ENCODE data around the gene ADAMTS17. TPM values are rescaled to one million over a fixed set of nuclear protein-coding genes. Genes with fewer than 3 reads are reported as not detected.

Gene ADAMTS17
- total RNA-seq, 1 experiment from 2014 or later, result 1.8 TPM

DNA sequence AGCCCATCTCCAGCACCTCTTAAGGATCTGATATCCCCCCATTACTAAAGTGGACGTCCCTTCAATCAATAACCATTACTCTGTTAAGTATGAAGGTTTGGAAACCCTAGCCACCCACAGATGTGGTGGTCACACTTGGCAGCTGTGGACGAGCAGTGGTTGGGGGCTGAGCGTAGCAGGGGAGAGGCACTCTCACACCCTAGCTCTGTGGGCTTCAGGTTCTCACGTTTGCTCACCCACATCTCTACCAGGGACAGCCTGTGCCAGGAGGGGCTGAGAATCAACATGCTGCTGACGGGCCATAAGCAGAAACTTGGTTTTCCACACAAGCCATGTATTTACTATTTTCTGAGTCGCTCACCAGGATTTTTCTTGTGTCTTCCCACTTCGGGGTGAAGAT lies 287.2 kb downstream of the ADAMTS17 start:
- ChIA-PET POLR2A (interaction anchor here (0.7 kb wide), 1 partner anchor 34 kb away, joined by 3 read pairs; no protein-coding TSS in a partner anchor), CTCF (no interaction called here)
- no peak for TF ChIP-seq NR1H2 (CRISPR knock-in tag; IDR thresholded peaks at IDR 0.05)
- TF ChIP-seq, protein P1, sequence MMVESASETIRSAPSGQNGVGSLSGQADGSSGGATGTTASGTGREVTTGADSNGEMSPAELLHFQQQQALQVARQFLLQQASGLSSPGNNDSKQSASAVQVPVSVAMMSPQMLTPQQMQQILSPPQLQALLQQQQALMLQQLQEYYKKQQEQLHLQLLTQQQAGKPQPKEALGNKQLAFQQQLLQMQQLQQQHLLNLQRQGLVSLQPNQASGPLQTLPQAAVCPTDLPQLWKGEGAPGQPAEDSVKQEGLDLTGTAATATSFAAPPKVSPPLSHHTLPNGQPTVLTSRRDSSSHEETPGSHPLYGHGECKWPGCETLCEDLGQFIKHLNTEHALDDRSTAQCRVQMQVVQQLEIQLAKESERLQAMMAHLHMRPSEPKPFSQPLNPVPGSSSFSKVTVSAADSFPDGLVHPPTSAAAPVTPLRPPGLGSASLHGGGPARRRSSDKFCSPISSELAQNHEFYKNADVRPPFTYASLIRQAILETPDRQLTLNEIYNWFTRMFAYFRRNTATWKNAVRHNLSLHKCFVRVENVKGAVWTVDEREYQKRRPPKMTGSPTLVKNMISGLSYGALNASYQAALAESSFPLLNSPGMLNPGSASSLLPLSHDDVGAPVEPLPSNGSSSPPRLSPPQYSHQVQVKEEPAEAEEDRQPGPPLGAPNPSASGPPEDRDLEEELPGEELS (CRISPR knock-in tag; IDR thresholded peaks at IDR 0.05), result no peak
- no peak for TF ChIP-seq NR2C2 (CRISPR knock-in tag; IDR thresholded peaks at IDR 0.05)
- TF ChIP-seq RELA (CRISPR knock-in tag; IDR thresholded peaks at IDR 0.05; ENCODE audit: borderline replicate concordance), result no peak
- TF ChIP-seq, protein P2, sequence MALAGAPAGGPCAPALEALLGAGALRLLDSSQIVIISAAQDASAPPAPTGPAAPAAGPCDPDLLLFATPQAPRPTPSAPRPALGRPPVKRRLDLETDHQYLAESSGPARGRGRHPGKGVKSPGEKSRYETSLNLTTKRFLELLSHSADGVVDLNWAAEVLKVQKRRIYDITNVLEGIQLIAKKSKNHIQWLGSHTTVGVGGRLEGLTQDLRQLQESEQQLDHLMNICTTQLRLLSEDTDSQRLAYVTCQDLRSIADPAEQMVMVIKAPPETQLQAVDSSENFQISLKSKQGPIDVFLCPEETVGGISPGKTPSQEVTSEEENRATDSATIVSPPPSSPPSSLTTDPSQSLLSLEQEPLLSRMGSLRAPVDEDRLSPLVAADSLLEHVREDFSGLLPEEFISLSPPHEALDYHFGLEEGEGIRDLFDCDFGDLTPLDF (CRISPR knock-in tag; IDR thresholded peaks at IDR 0.05), result no peak
- TF ChIP-seq ZNF219 (CRISPR knock-in tag; IDR thresholded peaks at IDR 0.05; ENCODE audit: borderline replicate concordance), result no peak
- TF ChIP-seq GRHL2 (CRISPR knock-in tag; IDR thresholded peaks at IDR 0.05; ENCODE audit: insufficient replicate concordance, severe bottlenecking), result no peak
- TF ChIP-seq, protein P3, sequence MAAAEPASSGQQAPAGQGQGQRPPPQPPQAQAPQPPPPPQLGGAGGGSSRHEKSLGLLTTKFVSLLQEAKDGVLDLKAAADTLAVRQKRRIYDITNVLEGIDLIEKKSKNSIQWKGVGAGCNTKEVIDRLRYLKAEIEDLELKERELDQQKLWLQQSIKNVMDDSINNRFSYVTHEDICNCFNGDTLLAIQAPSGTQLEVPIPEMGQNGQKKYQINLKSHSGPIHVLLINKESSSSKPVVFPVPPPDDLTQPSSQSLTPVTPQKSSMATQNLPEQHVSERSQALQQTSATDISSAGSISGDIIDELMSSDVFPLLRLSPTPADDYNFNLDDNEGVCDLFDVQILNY (CRISPR knock-in tag; IDR thresholded peaks at IDR 0.05), result no peak
- TF ChIP-seq, protein P4, sequence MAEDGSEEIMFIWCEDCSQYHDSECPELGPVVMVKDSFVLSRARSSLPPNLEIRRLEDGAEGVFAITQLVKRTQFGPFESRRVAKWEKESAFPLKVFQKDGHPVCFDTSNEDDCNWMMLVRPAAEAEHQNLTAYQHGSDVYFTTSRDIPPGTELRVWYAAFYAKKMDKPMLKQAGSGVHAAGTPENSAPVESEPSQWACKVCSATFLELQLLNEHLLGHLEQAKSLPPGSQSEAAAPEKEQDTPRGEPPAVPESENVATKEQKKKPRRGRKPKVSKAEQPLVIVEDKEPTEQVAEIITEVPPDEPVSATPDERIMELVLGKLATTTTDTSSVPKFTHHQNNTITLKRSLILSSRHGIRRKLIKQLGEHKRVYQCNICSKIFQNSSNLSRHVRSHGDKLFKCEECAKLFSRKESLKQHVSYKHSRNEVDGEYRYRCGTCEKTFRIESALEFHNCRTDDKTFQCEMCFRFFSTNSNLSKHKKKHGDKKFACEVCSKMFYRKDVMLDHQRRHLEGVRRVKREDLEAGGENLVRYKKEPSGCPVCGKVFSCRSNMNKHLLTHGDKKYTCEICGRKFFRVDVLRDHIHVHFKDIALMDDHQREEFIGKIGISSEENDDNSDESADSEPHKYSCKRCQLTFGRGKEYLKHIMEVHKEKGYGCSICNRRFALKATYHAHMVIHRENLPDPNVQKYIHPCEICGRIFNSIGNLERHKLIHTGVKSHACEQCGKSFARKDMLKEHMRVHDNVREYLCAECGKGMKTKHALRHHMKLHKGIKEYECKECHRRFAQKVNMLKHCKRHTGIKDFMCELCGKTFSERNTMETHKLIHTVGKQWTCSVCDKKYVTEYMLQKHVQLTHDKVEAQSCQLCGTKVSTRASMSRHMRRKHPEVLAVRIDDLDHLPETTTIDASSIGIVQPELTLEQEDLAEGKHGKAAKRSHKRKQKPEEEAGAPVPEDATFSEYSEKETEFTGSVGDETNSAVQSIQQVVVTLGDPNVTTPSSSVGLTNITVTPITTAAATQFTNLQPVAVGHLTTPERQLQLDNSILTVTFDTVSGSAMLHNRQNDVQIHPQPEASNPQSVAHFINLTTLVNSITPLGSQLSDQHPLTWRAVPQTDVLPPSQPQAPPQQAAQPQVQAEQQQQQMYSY (CRISPR knock-in tag; IDR thresholded peaks at IDR 0.05), result no peak
- TF ChIP-seq, protein P5, sequence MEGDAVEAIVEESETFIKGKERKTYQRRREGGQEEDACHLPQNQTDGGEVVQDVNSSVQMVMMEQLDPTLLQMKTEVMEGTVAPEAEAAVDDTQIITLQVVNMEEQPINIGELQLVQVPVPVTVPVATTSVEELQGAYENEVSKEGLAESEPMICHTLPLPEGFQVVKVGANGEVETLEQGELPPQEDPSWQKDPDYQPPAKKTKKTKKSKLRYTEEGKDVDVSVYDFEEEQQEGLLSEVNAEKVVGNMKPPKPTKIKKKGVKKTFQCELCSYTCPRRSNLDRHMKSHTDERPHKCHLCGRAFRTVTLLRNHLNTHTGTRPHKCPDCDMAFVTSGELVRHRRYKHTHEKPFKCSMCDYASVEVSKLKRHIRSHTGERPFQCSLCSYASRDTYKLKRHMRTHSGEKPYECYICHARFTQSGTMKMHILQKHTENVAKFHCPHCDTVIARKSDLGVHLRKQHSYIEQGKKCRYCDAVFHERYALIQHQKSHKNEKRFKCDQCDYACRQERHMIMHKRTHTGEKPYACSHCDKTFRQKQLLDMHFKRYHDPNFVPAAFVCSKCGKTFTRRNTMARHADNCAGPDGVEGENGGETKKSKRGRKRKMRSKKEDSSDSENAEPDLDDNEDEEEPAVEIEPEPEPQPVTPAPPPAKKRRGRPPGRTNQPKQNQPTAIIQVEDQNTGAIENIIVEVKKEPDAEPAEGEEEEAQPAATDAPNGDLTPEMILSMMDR (IDR thresholded peaks at IDR 0.05), result no peak
- TF ChIP-seq, protein P6, sequence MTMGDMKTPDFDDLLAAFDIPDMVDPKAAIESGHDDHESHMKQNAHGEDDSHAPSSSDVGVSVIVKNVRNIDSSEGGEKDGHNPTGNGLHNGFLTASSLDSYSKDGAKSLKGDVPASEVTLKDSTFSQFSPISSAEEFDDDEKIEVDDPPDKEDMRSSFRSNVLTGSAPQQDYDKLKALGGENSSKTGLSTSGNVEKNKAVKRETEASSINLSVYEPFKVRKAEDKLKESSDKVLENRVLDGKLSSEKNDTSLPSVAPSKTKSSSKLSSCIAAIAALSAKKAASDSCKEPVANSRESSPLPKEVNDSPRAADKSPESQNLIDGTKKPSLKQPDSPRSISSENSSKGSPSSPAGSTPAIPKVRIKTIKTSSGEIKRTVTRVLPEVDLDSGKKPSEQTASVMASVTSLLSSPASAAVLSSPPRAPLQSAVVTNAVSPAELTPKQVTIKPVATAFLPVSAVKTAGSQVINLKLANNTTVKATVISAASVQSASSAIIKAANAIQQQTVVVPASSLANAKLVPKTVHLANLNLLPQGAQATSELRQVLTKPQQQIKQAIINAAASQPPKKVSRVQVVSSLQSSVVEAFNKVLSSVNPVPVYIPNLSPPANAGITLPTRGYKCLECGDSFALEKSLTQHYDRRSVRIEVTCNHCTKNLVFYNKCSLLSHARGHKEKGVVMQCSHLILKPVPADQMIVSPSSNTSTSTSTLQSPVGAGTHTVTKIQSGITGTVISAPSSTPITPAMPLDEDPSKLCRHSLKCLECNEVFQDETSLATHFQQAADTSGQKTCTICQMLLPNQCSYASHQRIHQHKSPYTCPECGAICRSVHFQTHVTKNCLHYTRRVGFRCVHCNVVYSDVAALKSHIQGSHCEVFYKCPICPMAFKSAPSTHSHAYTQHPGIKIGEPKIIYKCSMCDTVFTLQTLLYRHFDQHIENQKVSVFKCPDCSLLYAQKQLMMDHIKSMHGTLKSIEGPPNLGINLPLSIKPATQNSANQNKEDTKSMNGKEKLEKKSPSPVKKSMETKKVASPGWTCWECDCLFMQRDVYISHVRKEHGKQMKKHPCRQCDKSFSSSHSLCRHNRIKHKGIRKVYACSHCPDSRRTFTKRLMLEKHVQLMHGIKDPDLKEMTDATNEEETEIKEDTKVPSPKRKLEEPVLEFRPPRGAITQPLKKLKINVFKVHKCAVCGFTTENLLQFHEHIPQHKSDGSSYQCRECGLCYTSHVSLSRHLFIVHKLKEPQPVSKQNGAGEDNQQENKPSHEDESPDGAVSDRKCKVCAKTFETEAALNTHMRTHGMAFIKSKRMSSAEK (CRISPR knock-in tag; IDR thresholded peaks at IDR 0.05; ENCODE audit: borderline replicate concordance), result no peak
- TF ChIP-seq, protein P7, sequence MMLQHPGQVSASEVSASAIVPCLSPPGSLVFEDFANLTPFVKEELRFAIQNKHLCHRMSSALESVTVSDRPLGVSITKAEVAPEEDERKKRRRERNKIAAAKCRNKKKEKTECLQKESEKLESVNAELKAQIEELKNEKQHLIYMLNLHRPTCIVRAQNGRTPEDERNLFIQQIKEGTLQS (CRISPR knock-in tag; conservative IDR thresholded peaks at IDR 0.05), result no peak
- TF ChIP-seq JUN (CRISPR knock-in tag; IDR thresholded peaks at IDR 0.05), result no peak
- TF ChIP-seq, protein P8, sequence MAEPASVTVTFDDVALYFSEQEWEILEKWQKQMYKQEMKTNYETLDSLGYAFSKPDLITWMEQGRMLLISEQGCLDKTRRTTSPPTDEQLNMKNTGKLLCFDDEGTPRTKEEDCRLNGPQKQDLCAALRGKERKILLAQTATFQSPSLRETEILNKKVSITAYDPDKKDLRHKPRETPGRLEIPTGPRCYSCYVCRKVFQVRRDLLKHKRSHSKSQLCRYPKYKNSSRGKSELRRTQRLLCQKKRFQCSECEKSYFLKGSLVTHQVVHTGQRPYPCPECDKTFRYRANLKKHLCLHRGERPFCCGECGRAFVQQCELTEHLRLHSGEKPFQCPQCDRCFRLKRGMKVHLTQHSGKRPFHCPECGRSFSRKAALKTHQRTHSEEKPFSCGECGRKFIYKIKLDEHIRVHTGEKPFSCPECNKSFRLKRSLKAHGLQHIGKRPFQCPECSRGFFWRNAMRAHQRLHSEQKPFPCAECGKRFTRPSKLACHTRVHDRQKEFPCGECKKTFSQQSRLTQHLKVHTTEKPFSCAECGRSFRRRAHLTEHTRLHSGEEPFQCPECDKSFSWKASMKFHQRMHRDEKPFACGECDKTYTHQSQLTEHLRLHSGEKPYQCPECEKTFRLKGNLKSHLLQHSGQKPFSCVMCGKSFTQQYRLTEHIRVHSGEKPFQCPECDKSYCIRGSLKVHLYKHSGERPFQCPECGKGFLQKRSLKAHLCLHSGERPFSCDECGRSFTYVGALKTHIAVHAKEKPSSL (CRISPR knock-in tag; conservative IDR thresholded peaks at IDR 0.05), result no peak
- no peak for TF ChIP-seq CREM (CRISPR knock-in tag; IDR thresholded peaks at IDR 0.05)
- no peak for TF ChIP-seq SOX15 (CRISPR knock-in tag; IDR thresholded peaks at IDR 0.05)
- TF ChIP-seq, protein P9, sequence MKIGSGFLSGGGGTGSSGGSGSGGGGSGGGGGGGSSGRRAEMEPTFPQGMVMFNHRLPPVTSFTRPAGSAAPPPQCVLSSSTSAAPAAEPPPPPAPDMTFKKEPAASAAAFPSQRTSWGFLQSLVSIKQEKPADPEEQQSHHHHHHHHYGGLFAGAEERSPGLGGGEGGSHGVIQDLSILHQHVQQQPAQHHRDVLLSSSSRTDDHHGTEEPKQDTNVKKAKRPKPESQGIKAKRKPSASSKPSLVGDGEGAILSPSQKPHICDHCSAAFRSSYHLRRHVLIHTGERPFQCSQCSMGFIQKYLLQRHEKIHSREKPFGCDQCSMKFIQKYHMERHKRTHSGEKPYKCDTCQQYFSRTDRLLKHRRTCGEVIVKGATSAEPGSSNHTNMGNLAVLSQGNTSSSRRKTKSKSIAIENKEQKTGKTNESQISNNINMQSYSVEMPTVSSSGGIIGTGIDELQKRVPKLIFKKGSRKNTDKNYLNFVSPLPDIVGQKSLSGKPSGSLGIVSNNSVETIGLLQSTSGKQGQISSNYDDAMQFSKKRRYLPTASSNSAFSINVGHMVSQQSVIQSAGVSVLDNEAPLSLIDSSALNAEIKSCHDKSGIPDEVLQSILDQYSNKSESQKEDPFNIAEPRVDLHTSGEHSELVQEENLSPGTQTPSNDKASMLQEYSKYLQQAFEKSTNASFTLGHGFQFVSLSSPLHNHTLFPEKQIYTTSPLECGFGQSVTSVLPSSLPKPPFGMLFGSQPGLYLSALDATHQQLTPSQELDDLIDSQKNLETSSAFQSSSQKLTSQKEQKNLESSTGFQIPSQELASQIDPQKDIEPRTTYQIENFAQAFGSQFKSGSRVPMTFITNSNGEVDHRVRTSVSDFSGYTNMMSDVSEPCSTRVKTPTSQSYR (CRISPR knock-in tag; IDR thresholded peaks at IDR 0.05), result no peak
- Mint-ChIP-seq H3K9me3 (no peaks in the 10 kb centered on the region), H3K36me3 (no peaks in the 10 kb centered on the region), H3K4me1 (peaks cover 10% of the 10 kb centered on the region; the same call in 1 of the 2 replicates), H3K27me3 (ENCODE audit: low read depth) (peaks cover 12% of the 10 kb centered on the region), H3K27ac (no peak overlapping the region), H3K4me3 (no peak overlapping the region)
- DNase-seq (ENCODE audit: low spot score), result no peak
- ATAC-seq, result no peak
